ENCODE measurements around the gene SLC35E1.

GRCh38 chr19:16562608-16563025, 9.6 kb downstream of the SLC35E1 start:
- TF ChIP-seq CTCF (IDR thresholded peaks at IDR 0.05; ENCODE audit: low read depth, low read length) = no peak
- no peak for TF ChIP-seq EZH2phosphoT487 (IDR thresholded peaks at IDR 0.05; ENCODE audit: low read depth)

Data from OCI-LY3 (cell line).